ENCODE results near the gene PIP4P1. TPM values are rescaled to one million over a fixed set of nuclear protein-coding genes. Genes with fewer than 3 reads are reported as not detected.

PIP4P1 gene
- polyA plus RNA-seq, 2 of the 4 experiments (the other 2 are of a cell fraction): 30.4 to 35.8 TPM

DNA sequence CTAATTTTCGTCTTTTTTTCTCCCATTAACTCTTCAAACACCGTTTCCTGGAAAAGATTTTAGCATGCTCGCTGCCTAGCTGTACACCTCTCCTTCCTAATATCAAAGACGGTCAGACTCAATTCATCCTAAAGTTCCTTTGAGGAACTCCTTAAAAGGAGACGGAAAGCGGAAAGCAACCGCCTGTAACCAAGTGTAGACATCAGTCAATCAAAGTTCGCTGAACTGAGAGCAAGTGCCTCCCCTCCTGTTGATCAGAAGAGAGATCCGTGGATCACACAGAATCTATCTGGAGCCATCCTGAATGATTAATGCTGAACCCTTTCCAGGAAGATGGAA, 47.5 kb downstream of the PIP4P1 start:
- Histone ChIP-seq H3K27ac (peak overlapping the region; percentile 95 to 96), H3K4me2 (peak overlapping the region; percentile 77), H3K9me3 (no peaks in the 10 kb centered on the region), H3K4me1 (peaks cover 21% of the 10 kb centered on the region), H3K4me3 (peak overlapping the region; percentile 61)
- TF ChIP-seq PHF8 (IDR thresholded peaks at IDR 0.05; ENCODE audit: borderline replicate concordance, low read depth) (no peak), CHD4 (IDR thresholded peaks at IDR 0.05; ENCODE audit: borderline replicate concordance) (no peak), RAD21 (conservative IDR thresholded peaks at IDR 0.05 in 1 of 2, IDR thresholded peaks at IDR 0.05 in 1 of 2) (no peak)
- no peak for DNase-seq (ENCODE audit: low read depth in 1 of 2, low spot score in 1 of 2)
- ATAC-seq: peak; percentile 9 to 16; a peak in 2 of 6 replicates
- CTCF ChIA-PET: interaction anchor here (0.6 to 3.1 kb wide), 10 partner anchors 9 to 299 kb away, joined by 3 to 31 read pairs (median 4); partner anchors contain the start of gene APEX1
- WGBS (ENCODE audit: missing lambda C conversion rate): 26% methylated on average over 9 of the region's 9 CpGs
- POLR2A ChIA-PET: interaction anchor here (0.6 to 3.0 kb wide), 9 partner anchors 9 to 268 kb away, joined by 3 to 20 read pairs (median 5); partner anchors contain the start of genes APEX1, OSGEP, PARP2 and PIP4P1
- no peak for FAIRE-seq

- Histone ChIP-seq H3K9me3 (no peaks in the 10 kb centered on the region), H3K4me3 (peak within 1 kb of the TSS; percentile 61), H3K27ac (peak within 1 kb of the TSS; percentile 95 to 96), H3K4me1 (peaks cover 15% of the 10 kb centered on the region), H3K4me2 (peak within 1 kb of the TSS; percentile 77)
- CTCF ChIA-PET: interaction anchor here (0.6 to 3.1 kb wide), 10 partner anchors 8 to 299 kb away, joined by 3 to 31 read pairs (median 4); partner anchors contain the start of gene APEX1
- WGBS (ENCODE audit: missing lambda C conversion rate): under 1% methylated on average over 29 of the region's 43 CpGs
- ATAC-seq: peak; percentile 97 to 98
- POLR2A ChIA-PET: interaction anchor here (0.6 to 3.0 kb wide), 13 partner anchors 9 to 269 kb away, joined by 3 to 20 read pairs (median 5); partner anchors contain the start of genes APEX1, OSGEP, PARP2 and PIP4P1
- peak; percentile 82 to 88 for DNase-seq (ENCODE audit: low read depth in 1 of 2, low spot score in 1 of 2)
- FAIRE-seq: no peak
- TF ChIP-seq, protein P1, sequence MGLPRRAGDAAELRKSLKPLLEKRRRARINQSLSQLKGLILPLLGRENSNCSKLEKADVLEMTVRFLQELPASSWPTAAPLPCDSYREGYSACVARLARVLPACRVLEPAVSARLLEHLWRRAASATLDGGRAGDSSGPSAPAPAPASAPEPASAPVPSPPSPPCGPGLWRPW (IDR thresholded peaks at IDR 0.05): no peak
- TF ChIP-seq MYC (IDR thresholded peaks at IDR 0.05; ENCODE audit: borderline replicate concordance, low read length): no peak
- TF ChIP-seq KDM5A (IDR thresholded peaks at IDR 0.05): no peak
- TF ChIP-seq PHF8 (IDR thresholded peaks at IDR 0.05; ENCODE audit: borderline replicate concordance, low read depth): peak; percentile 94
- peak; percentile 92 to 96; a peak in 4 of 5 replicates for TF ChIP-seq JUN (IDR thresholded peaks at IDR 0.05)
- no peak for TF ChIP-seq CTCF (IDR thresholded peaks at IDR 0.05)
- TF ChIP-seq ZNF302 (CRISPR knock-in tag; IDR thresholded peaks at IDR 0.05): no peak
- TF ChIP-seq ZC3H11A (IDR thresholded peaks at IDR 0.05): no peak
- no peak for TF ChIP-seq TFCP2L1 (CRISPR knock-in tag; IDR thresholded peaks at IDR 0.05)
- TF ChIP-seq HDAC2 (IDR thresholded peaks at IDR 0.05): no peak
- no peak for TF ChIP-seq CBX8 (IDR thresholded peaks at IDR 0.05)
- no peak for TF ChIP-seq NR3C1 (IDR thresholded peaks at IDR 0.05)
- TF ChIP-seq MAX (IDR thresholded peaks at IDR 0.05): peak; percentile 63
- TF ChIP-seq EHMT2 (IDR thresholded peaks at IDR 0.05; ENCODE audit: low read depth): no peak
- TF ChIP-seq HEYL (CRISPR knock-in tag; IDR thresholded peaks at IDR 0.05): no peak
- no peak for TF ChIP-seq ESRRA (IDR thresholded peaks at IDR 0.05; ENCODE audit: borderline replicate concordance, low read length)
- no peak for TF ChIP-seq MAFK (IDR thresholded peaks at IDR 0.05; ENCODE audit: partially characterized antibody)
- TF ChIP-seq EP300 (IDR thresholded peaks at IDR 0.05): no peak
- no peak for TF ChIP-seq CBX2 (IDR thresholded peaks at IDR 0.05; ENCODE audit: borderline replicate concordance, low read depth)
- TF ChIP-seq RAD21 (conservative IDR thresholded peaks at IDR 0.05 in 1 of 2, IDR thresholded peaks at IDR 0.05 in 1 of 2): 0 out of 5 replicates have a peak, but pooled peaks of 1 of the 2 experiments have one; percentile 21
- TF ChIP-seq GATA3 (IDR thresholded peaks at IDR 0.05; ENCODE audit: borderline replicate concordance): no peak
- peak; percentile 76 for TF ChIP-seq POLR2A (IDR thresholded peaks at IDR 0.05; ENCODE audit: low read length)
- TF ChIP-seq, protein P2, sequence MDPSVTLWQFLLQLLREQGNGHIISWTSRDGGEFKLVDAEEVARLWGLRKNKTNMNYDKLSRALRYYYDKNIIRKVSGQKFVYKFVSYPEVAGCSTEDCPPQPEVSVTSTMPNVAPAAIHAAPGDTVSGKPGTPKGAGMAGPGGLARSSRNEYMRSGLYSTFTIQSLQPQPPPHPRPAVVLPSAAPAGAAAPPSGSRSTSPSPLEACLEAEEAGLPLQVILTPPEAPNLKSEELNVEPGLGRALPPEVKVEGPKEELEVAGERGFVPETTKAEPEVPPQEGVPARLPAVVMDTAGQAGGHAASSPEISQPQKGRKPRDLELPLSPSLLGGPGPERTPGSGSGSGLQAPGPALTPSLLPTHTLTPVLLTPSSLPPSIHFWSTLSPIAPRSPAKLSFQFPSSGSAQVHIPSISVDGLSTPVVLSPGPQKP (IDR thresholded peaks at IDR 0.05; ENCODE audit: low read depth, low read length): no peak
- TF ChIP-seq, protein P3, sequence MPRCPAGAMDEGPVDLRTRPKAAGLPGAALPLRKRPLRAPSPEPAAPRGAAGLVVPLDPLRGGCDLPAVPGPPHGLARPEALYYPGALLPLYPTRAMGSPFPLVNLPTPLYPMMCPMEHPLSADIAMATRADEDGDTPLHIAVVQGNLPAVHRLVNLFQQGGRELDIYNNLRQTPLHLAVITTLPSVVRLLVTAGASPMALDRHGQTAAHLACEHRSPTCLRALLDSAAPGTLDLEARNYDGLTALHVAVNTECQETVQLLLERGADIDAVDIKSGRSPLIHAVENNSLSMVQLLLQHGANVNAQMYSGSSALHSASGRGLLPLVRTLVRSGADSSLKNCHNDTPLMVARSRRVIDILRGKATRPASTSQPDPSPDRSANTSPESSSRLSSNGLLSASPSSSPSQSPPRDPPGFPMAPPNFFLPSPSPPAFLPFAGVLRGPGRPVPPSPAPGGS (IDR thresholded peaks at IDR 0.05): peak; percentile 94; the same call in 2 of the 3 replicates
- TF ChIP-seq NFE2L2 (conservative IDR thresholded peaks at IDR 0.05; ENCODE audit: low read length): no peak
- TF ChIP-seq TP53 (CRISPR knock-in tag; IDR thresholded peaks at IDR 0.05): no peak
- no peak for TF ChIP-seq HOXB13 (CRISPR knock-in tag; IDR thresholded peaks at IDR 0.05; ENCODE audit: low read depth)
- no peak for TF ChIP-seq CHD4 (IDR thresholded peaks at IDR 0.05; ENCODE audit: borderline replicate concordance)
- TF ChIP-seq, protein P4, sequence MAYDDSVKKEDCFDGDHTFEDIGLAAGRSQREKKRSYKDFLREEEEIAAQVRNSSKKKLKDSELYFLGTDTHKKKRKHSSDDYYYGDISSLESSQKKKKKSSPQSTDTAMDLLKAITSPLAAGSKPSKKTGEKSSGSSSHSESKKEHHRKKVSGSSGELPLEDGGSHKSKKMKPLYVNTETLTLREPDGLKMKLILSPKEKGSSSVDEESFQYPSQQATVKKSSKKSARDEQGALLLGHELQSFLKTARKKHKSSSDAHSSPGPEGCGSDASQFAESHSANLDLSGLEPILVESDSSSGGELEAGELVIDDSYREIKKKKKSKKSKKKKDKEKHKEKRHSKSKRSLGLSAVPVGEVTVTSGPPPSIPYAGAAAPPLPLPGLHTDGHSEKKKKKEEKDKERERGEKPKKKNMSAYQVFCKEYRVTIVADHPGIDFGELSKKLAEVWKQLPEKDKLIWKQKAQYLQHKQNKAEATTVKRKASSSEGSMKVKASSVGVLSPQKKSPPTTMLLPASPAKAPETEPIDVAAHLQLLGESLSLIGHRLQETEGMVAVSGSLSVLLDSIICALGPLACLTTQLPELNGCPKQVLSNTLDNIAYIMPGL (CRISPR knock-in tag; IDR thresholded peaks at IDR 0.05; ENCODE audit: borderline replicate concordance): no peak
Observed at GRCh38 chr14:20412876-20413743, 48.1 kb downstream of the PIP4P1 start, which contains the start of gene TEP1. Gene TEP1, minus strand, starts transcription at chr14:20413501. Its CDS starts 5,062 bp downstream, at chr14:20408439.
